ENCODE results near the gene GLI2. TPM values are rescaled to one million over a fixed set of nuclear protein-coding genes. Genes with fewer than 3 reads are reported as not detected.

GLI2 gene
- total RNA-seq, 1 experiment from 2014 or later: 3.4 TPM

DNA sequence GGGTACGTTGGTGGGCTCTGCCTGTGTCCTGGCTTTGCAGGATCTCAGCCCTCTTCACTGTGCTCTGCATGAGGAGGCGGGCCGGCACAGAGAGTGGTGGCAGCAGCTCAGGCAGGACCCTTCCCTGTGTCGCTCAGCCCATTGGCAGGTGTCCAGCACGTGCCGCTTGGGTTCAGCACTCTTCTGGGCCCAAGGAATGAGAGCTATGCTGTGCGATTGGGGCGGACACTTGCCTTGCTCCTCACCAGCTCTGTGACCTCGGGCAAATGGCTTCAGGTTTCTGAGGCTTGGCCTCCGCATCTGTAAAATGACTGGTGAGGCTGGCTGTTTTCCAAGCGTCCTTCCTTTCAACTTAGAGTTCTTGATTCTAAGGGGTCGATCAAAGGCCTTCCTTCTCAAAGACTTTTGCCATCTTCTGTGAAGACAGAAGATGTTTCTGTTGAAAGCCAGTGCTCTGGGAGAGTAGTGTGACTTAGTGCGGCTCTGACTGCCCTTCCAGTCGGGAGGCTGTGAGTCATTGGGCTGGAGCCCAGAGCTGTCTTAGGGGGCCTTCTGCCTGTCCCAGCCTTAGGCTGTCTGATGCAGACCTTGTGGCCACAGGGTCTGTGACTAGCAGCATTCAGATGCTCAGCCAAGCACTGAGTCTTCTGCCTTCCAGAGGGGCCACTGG is 35.6 kb downstream of the GLI2 start:
- Histone ChIP-seq H3K4me3 (replicated peaks in 1 of 2; ENCODE audit: low read depth in 1 of 2, low read length in 2 of 2) (peak overlapping the region in 1 of 2 experiments; percentile 22; a peak in 3 of 4 replicates), H3K27ac (ENCODE audit: low read depth, low read length) (peak overlapping the region; percentile 71), H3K9me2 (ENCODE audit: insufficient read depth) (no peaks in the 10 kb centered on the region), H2AFZ (ENCODE audit: low read depth, low read length, poor library complexity, severe bottlenecking) (no peak overlapping the region), H4K20me1 (ENCODE audit: insufficient read depth) (no peaks in the 10 kb centered on the region), H3K4me1 (ENCODE audit: control insufficient read depth in 1 of 2, insufficient read depth in 2 of 2, low read length in 2 of 2) (peaks cover 27 to 32% of the 10 kb centered on the region in 2 experiments), H3K27me3 (ENCODE audit: insufficient read depth, low read length) (no peaks in the 10 kb centered on the region), H3K79me2 (ENCODE audit: insufficient read depth, low read length) (no peaks in the 10 kb centered on the region), H3K36me3 (ENCODE audit: control insufficient read depth in 1 of 2, insufficient read depth in 2 of 2, low read length in 2 of 2) (no peaks in the 10 kb centered on the region), H3K9ac (ENCODE audit: low read length) (peak overlapping the region; percentile 11; the same call in 1 of the 2 replicates), H3K4me2 (ENCODE audit: low read length) (peak overlapping the region; percentile 73), H3K9me3 (ENCODE audit: control insufficient read depth in 1 of 2, insufficient read depth in 1 of 2, low read depth in 1 of 2, low read length in 2 of 2) (no peaks in the 10 kb centered on the region)
- CTCF ChIA-PET: no interaction called here
- peak; percentile 61 for DNase-seq (ENCODE audit: low read depth, low spot score)
- peak; percentile 6; the same call in 1 of the 2 replicates for TF ChIP-seq SP1 (IDR thresholded peaks at IDR 0.05; ENCODE audit: low read depth)
- TF ChIP-seq, protein P1, sequence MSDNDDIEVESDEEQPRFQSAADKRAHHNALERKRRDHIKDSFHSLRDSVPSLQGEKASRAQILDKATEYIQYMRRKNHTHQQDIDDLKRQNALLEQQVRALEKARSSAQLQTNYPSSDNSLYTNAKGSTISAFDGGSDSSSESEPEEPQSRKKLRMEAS (IDR thresholded peaks at IDR 0.05): 0 out of 2 replicates have a peak, but pooled peaks have one; percentile 33
- no peak for TF ChIP-seq CEBPB (IDR thresholded peaks at IDR 0.05; ENCODE audit: low read depth)
- no peak for TF ChIP-seq EZH2 (IDR thresholded peaks at IDR 0.05)
- peak; percentile 73 for TF ChIP-seq TCF7L2 (IDR thresholded peaks at IDR 0.05; ENCODE audit: borderline replicate concordance, extremely low read depth, insufficient read depth, insufficient read length)
- intact Hi-C loops (cut with micrococcal nuclease): no loop called here
- ATAC-seq: peak; percentile 90
- POLR2A ChIA-PET: interaction anchor here (1.0 to 1.3 kb wide), 2 partner anchors 9 to 20 kb away, joined by 3 read pairs; no protein-coding TSS in a partner anchor
- BruUV-seq (replicated peaks): no TSS peak
- RAD21 ChIA-PET (ENCODE audit: low non-redundant PET in 1 of 2, low total read pairs in 2 of 2, uncharacterized antibody in 2 of 2, unreplicated experiment in 2 of 2): no interaction called here

DNA sequence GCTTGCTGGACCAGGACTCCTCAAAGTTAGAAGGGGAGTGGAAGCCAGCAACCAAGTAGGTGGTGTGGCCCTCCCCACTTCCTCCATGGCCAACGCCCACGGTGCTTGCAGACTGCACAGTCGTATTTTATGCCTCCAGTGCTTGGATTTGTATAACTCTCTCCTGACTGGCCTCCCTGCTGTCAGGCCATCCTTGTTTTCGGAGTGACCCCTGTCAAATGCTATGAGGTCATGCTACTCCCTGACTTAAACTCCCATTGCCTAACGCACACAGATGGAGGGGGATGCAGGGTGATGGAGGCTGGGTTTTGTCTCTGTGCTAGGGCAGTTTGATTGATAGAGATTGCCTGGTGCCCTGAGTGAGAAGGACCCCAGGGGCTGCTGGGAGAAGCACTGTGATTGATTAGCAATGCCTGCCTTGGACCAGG is 36.1 kb downstream of the GLI2 start:
- peak; percentile 57 for ATAC-seq
- CTCF ChIA-PET: no interaction called here
- Histone ChIP-seq H3K79me2 (ENCODE audit: insufficient read depth, low read length) (no peaks in the 10 kb centered on the region), H3K9ac (ENCODE audit: low read length) (peak overlapping the region; percentile 11; the same call in 1 of the 2 replicates), H3K4me1 (ENCODE audit: control insufficient read depth in 1 of 2, insufficient read depth in 2 of 2, low read length in 2 of 2) (peaks cover 27 to 32% of the 10 kb centered on the region in 2 experiments), H4K20me1 (ENCODE audit: insufficient read depth) (no peaks in the 10 kb centered on the region), H3K27ac (ENCODE audit: low read depth, low read length) (peak overlapping the region; percentile 71), H3K27me3 (ENCODE audit: insufficient read depth, low read length) (no peaks in the 10 kb centered on the region), H3K9me3 (ENCODE audit: control insufficient read depth in 1 of 2, insufficient read depth in 1 of 2, low read depth in 1 of 2, low read length in 2 of 2) (no peaks in the 10 kb centered on the region), H2AFZ (ENCODE audit: low read depth, low read length, poor library complexity, severe bottlenecking) (no peak overlapping the region), H3K36me3 (ENCODE audit: control insufficient read depth in 1 of 2, insufficient read depth in 2 of 2, low read length in 2 of 2) (no peaks in the 10 kb centered on the region), H3K9me2 (ENCODE audit: insufficient read depth) (no peaks in the 10 kb centered on the region), H3K4me3 (replicated peaks in 1 of 2; ENCODE audit: low read depth in 1 of 2, low read length in 2 of 2) (peak overlapping the region in 1 of 2 experiments; percentile 22; a peak in 3 of 4 replicates), H3K4me2 (ENCODE audit: low read length) (peak overlapping the region; percentile 73)
- POLR2A ChIA-PET: no interaction called here
- RAD21 ChIA-PET (ENCODE audit: low non-redundant PET in 1 of 2, low total read pairs in 2 of 2, uncharacterized antibody in 2 of 2, unreplicated experiment in 2 of 2): no interaction called here
- no TSS peak for BruUV-seq (replicated peaks)
- intact Hi-C loops (cut with micrococcal nuclease): no loop called here
- DNase-seq (ENCODE audit: low read depth, low spot score): no peak
- TF ChIP-seq, protein P1 (IDR thresholded peaks at IDR 0.05): no peak
- TF ChIP-seq RAD21 (IDR thresholded peaks at IDR 0.05; ENCODE audit: low read depth) (no peak), EGR1 (IDR thresholded peaks at IDR 0.05; ENCODE audit: low read depth) (no peak; the same call in 1 of the 2 replicates), TCF7L2 (IDR thresholded peaks at IDR 0.05; ENCODE audit: borderline replicate concordance, extremely low read depth, insufficient read depth, insufficient read length) (no peak), ELF1 (IDR thresholded peaks at IDR 0.05; ENCODE audit: borderline replicate concordance, low read depth) (no peak), SRF (IDR thresholded peaks at IDR 0.05; ENCODE audit: low read depth) (no peak), SP1 (IDR thresholded peaks at IDR 0.05; ENCODE audit: low read depth) (no peak), CBX3 (IDR thresholded peaks at IDR 0.05; ENCODE audit: low read depth) (no peak), EZH2 (IDR thresholded peaks at IDR 0.05) (no peak)
- TF ChIP-seq, protein P2, sequence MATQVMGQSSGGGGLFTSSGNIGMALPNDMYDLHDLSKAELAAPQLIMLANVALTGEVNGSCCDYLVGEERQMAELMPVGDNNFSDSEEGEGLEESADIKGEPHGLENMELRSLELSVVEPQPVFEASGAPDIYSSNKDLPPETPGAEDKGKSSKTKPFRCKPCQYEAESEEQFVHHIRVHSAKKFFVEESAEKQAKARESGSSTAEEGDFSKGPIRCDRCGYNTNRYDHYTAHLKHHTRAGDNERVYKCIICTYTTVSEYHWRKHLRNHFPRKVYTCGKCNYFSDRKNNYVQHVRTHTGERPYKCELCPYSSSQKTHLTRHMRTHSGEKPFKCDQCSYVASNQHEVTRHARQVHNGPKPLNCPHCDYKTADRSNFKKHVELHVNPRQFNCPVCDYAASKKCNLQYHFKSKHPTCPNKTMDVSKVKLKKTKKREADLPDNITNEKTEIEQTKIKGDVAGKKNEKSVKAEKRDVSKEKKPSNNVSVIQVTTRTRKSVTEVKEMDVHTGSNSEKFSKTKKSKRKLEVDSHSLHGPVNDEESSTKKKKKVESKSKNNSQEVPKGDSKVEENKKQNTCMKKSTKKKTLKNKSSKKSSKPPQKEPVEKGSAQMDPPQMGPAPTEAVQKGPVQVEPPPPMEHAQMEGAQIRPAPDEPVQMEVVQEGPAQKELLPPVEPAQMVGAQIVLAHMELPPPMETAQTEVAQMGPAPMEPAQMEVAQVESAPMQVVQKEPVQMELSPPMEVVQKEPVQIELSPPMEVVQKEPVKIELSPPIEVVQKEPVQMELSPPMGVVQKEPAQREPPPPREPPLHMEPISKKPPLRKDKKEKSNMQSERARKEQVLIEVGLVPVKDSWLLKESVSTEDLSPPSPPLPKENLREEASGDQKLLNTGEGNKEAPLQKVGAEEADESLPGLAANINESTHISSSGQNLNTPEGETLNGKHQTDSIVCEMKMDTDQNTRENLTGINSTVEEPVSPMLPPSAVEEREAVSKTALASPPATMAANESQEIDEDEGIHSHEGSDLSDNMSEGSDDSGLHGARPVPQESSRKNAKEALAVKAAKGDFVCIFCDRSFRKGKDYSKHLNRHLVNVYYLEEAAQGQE (IDR thresholded peaks at IDR 0.05; ENCODE audit: low read depth): no peak
- TF ChIP-seq, protein P3, sequence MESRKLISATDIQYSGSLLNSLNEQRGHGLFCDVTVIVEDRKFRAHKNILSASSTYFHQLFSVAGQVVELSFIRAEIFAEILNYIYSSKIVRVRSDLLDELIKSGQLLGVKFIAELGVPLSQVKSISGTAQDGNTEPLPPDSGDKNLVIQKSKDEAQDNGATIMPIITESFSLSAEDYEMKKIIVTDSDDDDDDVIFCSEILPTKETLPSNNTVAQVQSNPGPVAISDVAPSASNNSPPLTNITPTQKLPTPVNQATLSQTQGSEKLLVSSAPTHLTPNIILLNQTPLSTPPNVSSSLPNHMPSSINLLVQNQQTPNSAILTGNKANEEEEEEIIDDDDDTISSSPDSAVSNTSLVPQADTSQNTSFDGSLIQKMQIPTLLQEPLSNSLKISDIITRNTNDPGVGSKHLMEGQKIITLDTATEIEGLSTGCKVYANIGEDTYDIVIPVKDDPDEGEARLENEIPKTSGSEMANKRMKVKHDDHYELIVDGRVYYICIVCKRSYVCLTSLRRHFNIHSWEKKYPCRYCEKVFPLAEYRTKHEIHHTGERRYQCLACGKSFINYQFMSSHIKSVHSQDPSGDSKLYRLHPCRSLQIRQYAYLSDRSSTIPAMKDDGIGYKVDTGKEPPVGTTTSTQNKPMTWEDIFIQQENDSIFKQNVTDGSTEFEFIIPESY (IDR thresholded peaks at IDR 0.05; ENCODE audit: extremely low read depth, insufficient replicate concordance, low read length): no peak

Data from HCT116 (cell line).